IPS DF 4.7 (cell line): ENCODE data around the gene CRPPA.
"Not testable (repeated sequence)": the region's sequence is repeated elsewhere in the genome, so short reads cannot be mapped to it uniquely, and the experiment has no call there.

ENCODE experiments used
- DNase-seq: peaks from one replicate; pipeline ENCODE4 v3.0.0-alpha.2; 2013; ENCODE audit warnings: low spot score; ENCODE audit errors: extremely low read depth

CRPPA gene

GRCh38 chr7:16398146-16399017 is 23.0 kb downstream of the CRPPA start:
- no peak for DNase-seq

- DNase-seq, result no peak
Measured at GRCh38 chr7:16397501-16398145, 23.7 kb downstream of the CRPPA start.

GRCh38 chr7:16396766-16397500 is 24.4 kb downstream of the CRPPA start:
- DNase-seq, result no peak

- DNase-seq, result no peak
Measured at GRCh38 chr7:16395121-16395520, 26.2 kb downstream of the CRPPA start.

GRCh38 chr7:16393862-16394422 is 27.4 kb downstream of the CRPPA start:
- DNase-seq, result no peak

- DNase-seq, result no peak
Measured at GRCh38 chr7:16392990-16393523, 28.3 kb downstream of the CRPPA start.

GRCh38 chr7:16383786-16384185 is 37.6 kb downstream of the CRPPA start:
- not testable (repeated sequence) for DNase-seq

- DNase-seq, result not testable (repeated sequence)
Measured at GRCh38 chr7:16383103-16383502, 38.2 kb downstream of the CRPPA start.
